Endodermal cell (in vitro differentiated cells): Measurements from ENCODE around the gene KIAA1217. TPM values are rescaled to one million over a fixed set of nuclear protein-coding genes. Genes with fewer than 3 reads are reported as not detected.

Experiments used
- DNase-seq: peaks from one replicate; pipeline ENCODE4 v3.0.0-alpha.2; 2017
- H3K27ac ChIP-seq: 2 replicates; pipeline ENCODE4 v1.5.1; 2013; ENCODE audit warnings: mild to moderate bottlenecking, low read depth, low read length, moderate library complexity
- H3K27me3 ChIP-seq: 2 replicates; pipeline ENCODE4 v1.6.1; 2013; ENCODE audit warnings: mild to moderate bottlenecking, low read length, moderate library complexity; ENCODE audit not compliant: insufficient read depth, control insufficient read depth, poor library complexity, severe bottlenecking
- H3K36me3 ChIP-seq: 2 replicates; pipeline ENCODE4 v1.7.0; 2013; ENCODE audit warnings: mild to moderate bottlenecking, low read length, moderate library complexity; ENCODE audit not compliant: control insufficient read depth, insufficient read depth
- H3K4me1 ChIP-seq: one replicate; pipeline ENCODE4 v1.7.0; 2013; ENCODE audit warnings: low read length; ENCODE audit not compliant: control insufficient read depth, insufficient read depth
- H3K4me3 ChIP-seq: 2 replicates; pipeline ENCODE4 v1.5.1; 2013; ENCODE audit warnings: mild to moderate bottlenecking, low read length, moderate library complexity
- H3K9ac ChIP-seq: 2 replicates; pipeline ENCODE4 v1.6.1; 2013; ENCODE audit warnings: mild to moderate bottlenecking, low read length, moderate library complexity; ENCODE audit not compliant: poor library complexity, severe bottlenecking; ENCODE audit errors: extremely low read depth
- H3K9me3 ChIP-seq: 2 replicates; pipeline ENCODE4 v1.6.1; 2013; ENCODE audit warnings: mild to moderate bottlenecking, low read length, moderate library complexity; ENCODE audit not compliant: control insufficient read depth
- H3K27ac Mint-ChIP-seq: 2 replicates; pipeline ENCODE4 v1.8.0; 2020; ENCODE audit warnings: mixed read lengths
- H3K27me3 Mint-ChIP-seq: 2 replicates; pipeline ENCODE4 v1.8.0; 2021; ENCODE audit warnings: mild to moderate bottlenecking, mixed read lengths; ENCODE audit not compliant: insufficient read depth
- H3K36me3 Mint-ChIP-seq: 2 replicates; pipeline ENCODE4 v1.8.0; 2020; ENCODE audit warnings: low read depth, mixed read lengths
- H3K4me1 Mint-ChIP-seq: 2 replicates; pipeline ENCODE4 v1.8.0; 2020; ENCODE audit warnings: mixed read lengths
- H3K4me3 Mint-ChIP-seq: 2 replicates; pipeline ENCODE4 v1.8.0; 2020; ENCODE audit warnings: mild to moderate bottlenecking, moderate library complexity, mixed read lengths
- H3K9me3 Mint-ChIP-seq: 2 replicates; pipeline ENCODE4 v1.8.0; 2020; ENCODE audit warnings: mild to moderate bottlenecking, mixed read lengths
- CTCF ChIP-seq: fragments of 200-600 bp; sonication (generic); conservative IDR thresholded peaks from 2 replicates; pipeline ENCODE4 v1.5.0; 2021; ENCODE audit warnings: antibody characterized with exemption, mild to moderate bottlenecking
- WGBS, 2 experiments: methylation state at CpG; one replicate each; pipeline versions ENCODE4 v1.1.5 to v1.1.7; 2013; ENCODE audit warnings: missing lambda C conversion rate in 2 of 2, mixed read lengths in 1 of 2; ENCODE audit not compliant: insufficient coverage in 1 of 2, insufficient read length in 1 of 2; 5-methylcytosine and 5-hydroxymethylcytosine counted together
- total RNA-seq, 2 donors: library from RNA; stranded (reverse); fragmentation: NEBNext Ultra II Directional in 1 of 2; extraction: Animal tissue kit (Norgen Biotek cat#: 25700) in 1 of 2; gene quantifications; 2 replicates in 1 of 2; 3 replicates in 1 of 2; pipeline ENCODE4 v1.2.1, GENCODE V29; 2021

The KIAA1217 gene
- total RNA-seq, 2 donors from 2014 or later = 25.4 to 27.2 TPM

GRCh38 chr10:24215196-24215595 lies 6.3 kb downstream of the KIAA1217 start:
- H3K4me1 Mint-ChIP-seq = peaks cover 33% of the 10 kb centered on the region

GRCh38 chr10:24215603-24216002 lies 6.7 kb downstream of the KIAA1217 start:
- Histone ChIP-seq H3K36me3 (peaks cover 15% of the 10 kb centered on the region), H3K27ac (no peak overlapping the region), H3K9ac (no peak overlapping the region), H3K9me3 (no peaks in the 10 kb centered on the region), H3K4me1 (peaks cover 16% of the 10 kb centered on the region), H3K27me3 (no peaks in the 10 kb centered on the region), H3K4me3 (no peak overlapping the region)
- H3K27me3 Mint-ChIP-seq = no peaks in the 10 kb centered on the region
- TF ChIP-seq CTCF = no peak
- peaks cover 3% of the 10 kb centered on the region for H3K9me3 Mint-ChIP-seq
- no peak overlapping the region for H3K4me3 Mint-ChIP-seq
- peaks cover 33% of the 10 kb centered on the region for H3K4me1 Mint-ChIP-seq
- DNase-seq = no peak
- peaks cover 18% of the 10 kb centered on the region for H3K36me3 Mint-ChIP-seq
- 90 to 93% methylated on average over 3 to 5 of the region's 5 CpGs for WGBS, 2 experiments
- no peak overlapping the region for H3K27ac Mint-ChIP-seq

More at GRCh38 chr10:24215196-24215595, 6.3 kb downstream of the KIAA1217 start:
- H3K9me3 ChIP-seq = no peaks in the 10 kb centered on the region
- no peak overlapping the region for H3K27ac ChIP-seq
- H3K4me3 ChIP-seq = no peak overlapping the region
- peaks cover 19% of the 10 kb centered on the region for H3K36me3 Mint-ChIP-seq
- peak overlapping the region; percentile 52 for H3K27ac Mint-ChIP-seq
- H3K9ac ChIP-seq = no peak overlapping the region
- no peaks in the 10 kb centered on the region for H3K27me3 Mint-ChIP-seq
- no peaks in the 10 kb centered on the region for H3K27me3 ChIP-seq
- H3K4me1 ChIP-seq = peaks cover 16% of the 10 kb centered on the region
- 83 to 88% methylated on average over 1 to 4 of the region's 4 CpGs for WGBS, 2 experiments
- DNase-seq = no peak
- TF ChIP-seq CTCF = no peak
- H3K36me3 ChIP-seq = peaks cover 15% of the 10 kb centered on the region
- H3K9me3 Mint-ChIP-seq = peaks cover 3% of the 10 kb centered on the region
- no peak overlapping the region for H3K4me3 Mint-ChIP-seq

- no peak overlapping the region for H3K9ac ChIP-seq
- H3K4me1 Mint-ChIP-seq = peaks cover 19% of the 10 kb centered on the region
- no peaks in the 10 kb centered on the region for H3K9me3 ChIP-seq
- H3K4me1 ChIP-seq = peaks cover 2% of the 10 kb centered on the region
- no peak overlapping the region for H3K27ac ChIP-seq
- peaks cover 42% of the 10 kb centered on the region for H3K36me3 Mint-ChIP-seq
- H3K27ac Mint-ChIP-seq = no peak overlapping the region
- no peak for TF ChIP-seq CTCF
- peaks cover 2% of the 10 kb centered on the region for H3K9me3 Mint-ChIP-seq
- no peaks in the 10 kb centered on the region for H3K27me3 Mint-ChIP-seq
- whole genome bisulfite sequencing, 2 experiments = 92% methylated on average over 3 of the region's 3 CpGs; no CpG with 5 or more reads in 1 of the 2 experiments
- peaks cover 43% of the 10 kb centered on the region for H3K36me3 ChIP-seq
- H3K27me3 ChIP-seq = no peaks in the 10 kb centered on the region
- no peak overlapping the region for H3K4me3 ChIP-seq
- DNase-seq = no peak
- no peak overlapping the region for H3K4me3 Mint-ChIP-seq
These were observed 11.0 kb downstream of the KIAA1217 start for GRCh38 chr10:24219963-24220362.
